SKM-1 (cell line): ENCODE data around the gene ADCY9.
"Not testable (repeated sequence)": the region's sequence is repeated elsewhere in the genome, so short reads cannot be mapped to it uniquely, and the experiment has no call there.

Source experiments
- DNase-seq: peaks from one replicate; lab custom pipeline; 2025; ENCODE audit not compliant: unreplicated experiment; lab: John Stamatoyannopoulos, UW

ADCY9 gene

DNA sequence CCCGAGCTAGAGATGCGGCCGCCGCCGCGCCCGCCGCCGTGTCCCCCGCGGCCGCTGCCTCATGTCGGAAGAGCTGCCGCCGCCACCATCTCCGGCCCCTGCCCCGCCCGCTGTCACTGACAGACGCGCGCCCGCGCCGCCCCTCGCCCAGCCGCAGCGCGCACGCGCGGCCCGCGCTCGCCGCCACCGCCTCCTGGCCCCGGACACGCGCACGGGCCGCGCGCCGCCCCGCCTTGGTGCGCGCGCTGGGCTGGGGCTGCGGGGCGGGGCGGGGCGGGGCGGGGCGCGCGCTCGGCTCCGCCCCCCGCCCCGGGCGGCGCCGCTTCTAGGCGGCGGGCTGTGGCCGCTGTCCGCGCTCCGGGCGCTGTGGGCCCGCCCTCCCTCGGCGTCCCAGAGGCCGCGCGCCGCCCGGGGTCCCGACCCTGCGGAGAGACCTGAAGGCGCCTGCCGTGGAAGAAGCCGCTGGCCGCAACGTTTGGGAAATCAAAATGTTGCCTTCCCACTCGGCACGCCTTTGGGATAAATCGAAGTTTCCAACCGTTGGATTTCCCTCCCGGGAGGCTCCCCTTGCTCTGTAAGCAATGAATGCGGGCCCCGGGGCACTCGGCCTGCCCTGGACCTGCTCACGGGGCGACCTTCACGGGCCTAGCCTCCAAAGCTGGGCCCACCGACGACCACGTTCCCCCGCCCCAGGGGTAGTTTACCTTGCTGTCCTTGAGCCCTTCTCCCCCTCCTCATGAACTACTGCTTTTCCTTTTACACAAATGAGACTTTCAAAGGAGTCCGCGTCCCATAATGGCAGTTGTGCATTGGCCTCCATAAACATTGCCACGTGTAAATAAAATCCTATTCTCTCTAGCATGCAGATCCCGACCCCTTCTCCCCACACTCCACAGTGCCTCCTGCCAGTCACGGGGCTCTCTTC is at the start of gene ADCY9:
TSS of gene ADCY9 (minus strand) at position 118 of the 925 bp plus-strand sequence. CDS start 1,000 bp downstream, outside the sequence.
- DNase-seq = no peak

DNA sequence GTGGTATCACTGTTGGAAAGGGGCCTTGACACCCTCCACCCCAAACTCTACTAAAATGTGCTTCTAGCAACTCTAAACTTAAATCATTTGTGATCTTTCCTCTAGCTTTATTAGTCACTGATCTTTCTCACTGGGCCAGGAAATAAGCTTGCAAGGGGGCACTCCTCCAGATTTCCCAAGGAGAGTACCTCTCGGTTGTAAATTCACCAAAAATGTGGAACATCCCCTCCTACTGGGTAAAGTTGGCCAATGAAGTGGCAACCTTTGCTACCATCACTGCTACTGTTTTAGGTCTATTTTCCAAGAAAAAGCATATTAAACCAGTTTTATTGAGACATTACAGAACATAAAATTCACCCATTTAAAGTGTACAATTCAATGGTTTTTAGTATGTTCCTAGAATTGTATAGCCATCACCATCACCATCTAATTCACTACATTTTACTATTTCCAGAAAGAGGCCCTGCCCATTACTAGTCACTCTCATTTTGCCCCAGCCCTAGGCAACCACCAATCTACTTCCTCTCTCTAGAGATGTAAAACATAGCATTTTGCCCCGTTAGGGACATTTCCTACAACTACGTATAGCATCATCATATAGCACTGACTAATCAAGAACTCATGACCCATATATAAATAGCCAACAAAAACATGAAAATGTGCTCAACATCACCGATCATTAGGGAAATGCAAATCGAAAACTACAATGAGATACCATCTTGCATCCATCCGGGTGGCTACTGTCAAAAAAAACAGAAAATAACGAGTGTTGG is 44.6 kb upstream of the ADCY9 start:
- no peak for DNase-seq

DNA sequence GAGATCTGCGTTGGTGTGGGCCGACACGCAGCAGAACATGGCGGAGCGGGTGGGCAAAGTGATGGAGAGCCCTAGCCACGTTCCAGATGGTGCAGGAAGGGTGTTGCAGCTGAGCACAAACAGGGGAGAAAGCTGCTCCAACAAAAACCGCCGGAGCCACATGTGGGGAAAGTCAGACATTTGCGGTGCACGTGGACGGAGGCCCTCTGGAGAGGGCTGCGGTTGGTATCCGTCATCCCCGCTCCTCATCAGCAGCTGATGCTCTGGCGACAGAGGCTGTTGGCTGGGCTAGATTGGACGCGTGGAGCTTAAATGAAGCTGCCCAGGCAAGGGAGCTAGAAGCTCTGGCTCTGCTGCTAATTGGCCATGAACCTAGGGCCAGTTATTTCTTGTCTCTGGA is 43.5 kb upstream of the ADCY9 start:
- no peak for DNase-seq

DNA sequence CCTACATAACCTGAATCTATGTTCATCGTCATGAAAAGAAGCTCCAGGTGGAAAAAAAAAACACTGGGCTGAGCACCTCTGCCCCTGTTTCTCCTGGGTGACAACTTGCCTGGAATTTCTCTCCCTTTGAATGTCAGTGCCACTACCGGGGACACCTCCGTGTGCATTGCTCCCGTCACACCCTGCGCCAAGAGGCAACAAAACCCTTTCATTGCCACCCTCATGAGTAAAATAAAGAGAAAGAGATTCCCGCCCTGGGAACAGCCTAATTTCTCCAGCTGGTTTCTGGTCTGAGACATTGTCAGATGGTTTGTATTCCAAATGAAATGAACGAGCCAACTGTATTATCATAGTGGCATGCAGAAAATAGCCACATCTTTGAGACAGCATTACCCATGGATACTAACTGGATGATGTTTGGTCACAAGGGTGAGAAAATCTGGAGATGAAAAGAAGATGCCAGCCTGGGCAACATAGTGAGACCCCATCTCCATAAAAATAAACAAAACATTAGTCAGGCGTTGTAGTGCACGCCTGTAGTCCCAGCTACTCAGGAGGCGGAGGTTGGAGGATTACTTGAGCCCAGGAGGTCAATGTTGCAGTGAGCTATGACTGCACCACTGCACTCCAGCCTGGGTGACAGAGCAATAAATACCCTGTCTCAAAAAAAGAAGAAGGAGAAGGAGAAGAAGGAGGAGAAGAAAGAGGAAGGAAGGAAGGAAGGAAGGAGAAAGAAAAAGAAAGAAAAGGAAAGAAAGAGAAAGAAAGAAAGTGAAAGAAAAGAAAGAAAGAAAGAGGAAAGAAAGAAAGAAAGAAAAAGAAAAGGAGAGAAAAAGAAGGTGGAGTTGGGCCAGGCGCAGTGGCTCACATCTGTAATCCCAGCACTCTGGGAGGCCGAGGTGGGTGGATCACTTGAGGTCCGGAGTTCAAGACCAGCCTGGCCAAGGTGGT is 42.2 kb upstream of the ADCY9 start:
- no peak for DNase-seq

DNA sequence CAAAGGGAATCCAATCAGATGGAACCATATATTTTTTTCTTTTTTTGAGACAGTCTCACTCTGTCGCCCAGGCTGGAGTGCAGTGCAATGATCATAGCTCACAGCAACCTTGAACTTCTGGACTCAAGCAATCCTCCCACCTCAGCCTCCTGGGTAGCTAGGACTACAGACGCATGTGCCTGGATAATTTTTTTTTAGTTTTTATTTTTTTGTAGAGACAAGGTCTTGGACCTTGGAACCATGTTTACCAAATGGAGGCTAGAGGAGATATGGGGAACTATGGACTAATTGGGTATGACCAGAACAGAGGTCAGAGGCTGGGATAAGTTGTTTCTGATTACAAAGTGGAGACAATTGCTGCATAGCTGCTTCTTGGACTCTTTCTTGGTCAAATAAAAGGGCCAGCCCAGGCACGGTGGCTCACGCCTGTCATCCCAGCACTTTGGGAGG is 41.2 kb upstream of the ADCY9 start:
- DNase-seq = no peak

DNA sequence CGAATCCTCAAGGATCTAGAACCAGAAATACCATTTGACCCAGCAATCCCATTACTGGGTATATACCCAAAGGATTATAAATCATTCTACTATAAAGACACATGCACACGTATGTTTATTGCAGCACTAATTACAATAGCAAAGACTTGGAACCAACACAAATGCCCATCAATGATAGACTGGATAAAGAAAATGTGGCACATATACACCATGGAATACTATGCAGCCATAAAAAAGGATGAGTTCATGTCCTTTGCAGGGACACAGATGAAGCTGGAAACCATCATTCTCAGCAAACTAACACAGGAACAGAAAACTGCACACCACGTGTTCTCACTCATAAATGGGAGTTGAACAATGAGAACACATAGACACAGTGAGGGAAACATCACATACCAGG is 40.3 kb upstream of the ADCY9 start:
- not testable (repeated sequence) for DNase-seq

DNA sequence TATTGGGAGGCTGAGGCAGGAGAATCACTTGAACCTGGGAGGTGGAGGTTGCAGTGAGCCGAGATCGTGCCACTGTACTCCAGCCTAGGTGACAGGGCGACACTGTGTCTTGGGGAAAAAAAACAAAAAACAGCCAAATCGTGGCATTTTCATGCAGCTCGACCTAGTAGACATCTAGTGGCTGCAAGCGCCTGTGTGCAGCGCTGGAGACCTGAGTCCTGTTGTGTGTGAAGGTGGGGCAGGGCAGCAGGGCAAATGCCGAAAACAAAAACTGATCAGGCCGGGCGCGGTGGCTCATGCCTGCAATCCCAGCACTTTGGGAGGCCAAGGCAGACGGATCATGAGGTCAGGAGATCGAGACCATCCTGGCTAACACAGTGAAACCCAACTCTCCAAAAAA is 37.1 kb upstream of the ADCY9 start:
- DNase-seq = not testable (repeated sequence)

DNA sequence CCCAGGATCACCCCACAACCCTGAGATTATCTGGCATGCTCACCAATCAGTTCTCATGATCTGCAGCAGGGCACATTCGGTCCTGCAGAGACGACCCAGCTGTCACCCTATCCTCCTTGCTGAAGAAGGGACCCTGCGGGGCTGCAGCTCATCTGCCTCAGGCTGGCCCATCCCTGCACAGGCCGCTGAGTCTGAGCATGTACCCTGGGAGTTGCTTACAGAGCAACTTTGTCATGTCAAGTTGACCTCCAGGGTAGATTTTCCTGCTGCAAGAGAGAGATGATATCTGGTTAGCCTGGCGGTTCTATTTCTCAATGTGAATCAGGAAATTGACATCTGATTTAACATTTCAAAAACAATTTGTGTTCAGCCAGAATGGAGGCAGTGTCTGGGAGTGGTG is 36.0 kb upstream of the ADCY9 start:
- no peak for DNase-seq

DNA sequence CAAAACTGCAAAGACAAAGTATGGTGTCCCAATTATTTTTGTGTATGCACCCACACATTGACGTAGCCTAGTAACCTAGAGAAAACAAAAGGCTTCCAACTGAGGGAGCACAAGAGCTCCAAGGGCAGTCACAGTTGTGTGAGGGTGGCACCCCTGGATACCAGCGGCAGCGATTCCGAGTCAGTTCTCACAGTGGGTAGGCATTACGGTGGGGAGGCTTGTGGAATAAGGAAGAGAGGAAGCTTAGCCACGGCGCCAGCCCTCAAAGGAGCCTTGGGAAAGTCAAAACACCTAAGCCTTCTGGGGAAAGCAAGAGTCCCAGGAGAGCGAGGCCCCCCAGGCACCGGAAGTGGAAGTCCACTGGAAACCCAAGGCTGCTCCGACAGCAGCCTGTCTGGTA is 31.0 kb upstream of the ADCY9 start:
- DNase-seq = no peak

DNA sequence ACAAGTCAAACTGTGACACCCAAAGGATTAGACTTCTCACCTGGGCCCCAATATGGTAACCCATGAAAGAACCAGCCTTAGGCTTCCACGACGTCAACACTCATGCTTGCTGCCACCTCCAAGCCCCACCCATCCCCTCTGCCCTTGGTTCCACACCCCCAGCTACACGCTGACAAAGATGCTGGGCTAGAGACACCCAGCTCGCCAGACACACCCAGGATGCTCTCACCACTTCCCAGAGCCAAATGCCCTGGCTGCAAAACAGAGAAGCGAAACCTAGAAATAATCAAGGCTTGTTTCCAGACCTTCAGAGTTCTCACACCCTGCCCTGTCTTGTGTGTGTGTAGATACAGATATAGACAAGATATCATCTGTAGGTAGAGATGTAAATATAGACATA is 26.0 kb upstream of the ADCY9 start:
- DNase-seq = no peak

DNA sequence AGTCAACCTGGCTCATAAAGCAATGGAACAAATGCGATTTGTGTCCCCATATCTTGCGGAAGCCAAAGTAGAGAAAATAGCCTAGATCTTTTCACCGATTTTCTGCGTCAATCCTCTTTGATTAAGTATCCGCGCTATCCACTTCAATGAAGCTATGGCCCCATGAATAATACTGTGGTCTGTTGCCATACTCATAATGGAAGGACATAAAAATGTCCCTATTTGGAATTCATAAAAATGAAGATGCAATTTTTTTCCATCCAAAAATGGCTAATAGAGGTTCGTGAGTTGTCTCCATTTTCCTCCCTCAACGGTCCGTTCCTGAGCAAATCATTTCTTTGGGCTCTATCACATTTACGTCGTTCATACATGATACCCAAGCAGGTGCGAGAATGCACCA is 25.4 kb upstream of the ADCY9 start:
- no peak for DNase-seq

DNA sequence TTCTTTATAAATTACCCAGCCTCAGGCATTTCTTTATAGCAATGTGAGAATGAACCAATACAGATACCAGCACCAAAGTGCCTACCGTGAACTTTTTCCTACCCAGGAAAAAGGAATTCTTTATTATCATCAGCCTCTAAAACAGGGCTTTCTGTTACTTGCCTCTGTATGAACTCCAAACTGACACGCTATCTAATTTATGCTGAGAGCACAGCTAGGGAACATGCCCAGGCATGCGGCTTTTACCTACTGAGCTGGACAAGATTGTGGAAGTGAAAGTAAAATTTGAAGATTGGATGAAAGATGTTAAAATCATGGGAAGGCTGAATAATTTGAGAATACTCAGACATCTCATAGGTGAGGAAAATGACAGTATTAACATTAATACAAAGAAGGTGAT is 24.4 kb upstream of the ADCY9 start:
- no peak for DNase-seq

DNA sequence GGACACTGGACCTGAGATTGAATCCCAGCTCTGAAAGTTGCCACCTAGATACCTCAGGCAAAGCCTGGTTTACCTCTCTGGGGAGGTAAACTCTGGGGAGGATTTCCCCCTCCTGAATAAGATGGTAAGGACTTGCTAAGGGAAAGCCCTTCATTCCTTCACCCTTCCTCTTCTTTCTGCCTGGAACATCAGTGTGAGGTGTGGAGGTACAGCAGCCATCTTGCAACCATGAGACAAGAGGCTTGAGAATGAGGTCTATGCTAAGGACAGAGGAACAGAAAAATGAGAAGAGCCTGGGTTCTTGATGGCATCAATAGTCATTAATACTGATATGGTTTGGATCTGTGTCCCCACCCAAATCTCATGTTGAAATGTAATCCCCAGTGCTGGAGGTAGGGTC is 23.7 kb upstream of the ADCY9 start:
- no peak for DNase-seq

DNA sequence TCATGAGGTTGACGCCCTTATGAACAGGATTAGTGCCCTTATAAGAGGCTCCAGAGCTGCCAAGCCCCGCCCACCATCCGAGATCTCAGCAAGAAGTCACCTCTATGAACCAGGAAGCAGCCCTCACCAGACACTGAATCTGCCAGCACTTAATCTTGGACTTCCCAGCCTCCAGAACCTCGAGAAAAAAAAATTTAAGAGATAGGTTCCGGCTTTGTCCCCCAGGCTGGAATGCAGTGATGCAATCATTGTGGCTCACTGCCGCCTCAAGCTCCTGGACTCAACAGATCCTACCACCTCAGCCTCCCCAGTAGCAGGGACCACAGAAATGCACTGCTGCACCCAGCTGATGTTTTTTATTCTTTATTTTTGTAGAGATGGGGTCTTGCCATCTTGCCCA is 22.5 kb upstream of the ADCY9 start:
- no peak for DNase-seq

DNA sequence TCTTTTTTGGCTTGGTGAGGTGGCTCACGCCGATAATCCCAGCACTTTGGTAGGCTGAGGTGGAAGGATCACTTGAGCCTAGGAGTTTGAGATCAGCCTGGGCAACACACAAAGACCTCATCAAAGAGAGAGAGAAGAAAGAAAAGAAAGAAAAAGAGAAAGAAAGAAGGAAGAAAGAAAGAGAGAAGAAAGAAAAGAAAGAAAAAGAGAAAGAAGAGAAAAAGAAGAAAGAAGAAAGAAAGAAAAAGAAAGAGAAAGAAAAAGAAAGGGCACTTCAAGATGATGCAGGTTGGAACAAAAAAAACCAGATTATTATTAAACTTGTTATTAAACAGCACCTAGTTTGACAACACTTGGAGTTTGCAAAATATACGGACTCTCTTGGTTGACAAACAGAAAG is 21.2 kb upstream of the ADCY9 start:
- DNase-seq = no peak

DNA sequence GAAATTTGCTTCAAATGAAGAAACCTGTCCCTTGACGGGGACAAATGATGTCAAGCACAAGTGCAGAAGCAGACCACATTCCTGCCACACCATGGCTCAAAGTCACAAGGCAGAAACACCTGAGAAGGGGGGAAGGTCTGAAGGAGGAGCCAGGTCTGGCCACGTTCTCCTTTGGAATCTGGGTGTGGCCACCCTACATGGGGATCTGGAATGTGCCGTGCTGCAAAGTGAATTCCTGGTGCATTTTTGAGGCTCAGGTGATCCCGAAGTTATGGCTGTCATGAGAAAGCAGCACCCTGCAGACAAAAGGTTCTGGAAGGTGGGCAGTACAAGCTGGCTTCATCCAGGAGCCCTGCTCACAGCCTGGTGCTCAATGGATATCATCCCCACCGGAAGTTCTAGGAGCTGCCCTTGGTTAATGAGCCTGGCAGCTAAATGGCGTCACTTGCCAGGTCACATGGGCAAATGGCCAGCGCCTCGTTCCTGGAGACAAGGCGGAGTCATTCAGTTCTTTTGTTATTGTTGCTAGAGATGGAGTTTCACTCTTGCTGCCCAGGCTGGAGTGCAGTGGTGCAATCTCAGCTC is 20.1 kb upstream of the ADCY9 start:
- no peak for DNase-seq

DNA sequence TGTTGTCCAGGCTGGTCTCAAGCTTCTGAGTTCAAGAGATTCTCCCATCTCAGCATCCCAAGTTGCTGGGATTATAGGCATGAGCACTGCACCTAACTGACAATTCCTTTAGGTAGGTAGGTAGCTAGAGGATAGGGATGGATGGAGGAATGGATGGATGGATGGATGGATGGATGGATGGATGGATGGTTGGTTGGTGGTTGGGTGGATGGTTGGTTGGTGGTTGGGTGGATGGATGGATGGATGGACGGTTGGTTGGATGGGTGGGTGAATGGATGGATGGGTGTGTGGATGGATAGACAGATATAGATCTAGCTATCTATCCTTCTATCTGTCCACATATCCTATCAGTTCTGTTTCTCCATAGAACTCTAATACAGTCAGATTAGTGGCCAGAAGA is 19.3 kb upstream of the ADCY9 start:
- DNase-seq = no peak

DNA sequence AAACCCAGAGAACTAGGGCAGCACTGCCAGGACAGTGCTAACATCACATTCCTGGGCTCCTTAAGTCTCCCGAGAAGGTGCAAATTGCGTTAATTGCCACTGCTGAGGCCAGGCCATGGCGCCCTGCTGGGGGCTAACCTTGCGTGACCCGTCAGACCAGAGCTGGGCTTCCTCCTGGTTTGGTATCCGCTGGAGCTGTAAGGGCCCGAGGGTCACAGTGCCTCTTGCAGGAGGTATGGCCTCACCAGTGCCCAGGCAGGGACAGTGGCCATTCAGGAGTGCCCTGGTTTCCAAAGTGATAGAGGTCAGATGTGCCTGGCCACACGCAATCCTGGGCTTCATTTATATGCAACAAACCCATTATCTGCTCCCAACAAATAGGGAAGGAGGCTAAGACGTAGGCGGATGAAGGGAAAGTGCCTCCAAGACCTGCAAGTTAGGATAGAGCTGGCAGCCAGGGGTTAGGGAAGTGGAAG is 17.7 kb upstream of the ADCY9 start:
- no peak for DNase-seq

DNA sequence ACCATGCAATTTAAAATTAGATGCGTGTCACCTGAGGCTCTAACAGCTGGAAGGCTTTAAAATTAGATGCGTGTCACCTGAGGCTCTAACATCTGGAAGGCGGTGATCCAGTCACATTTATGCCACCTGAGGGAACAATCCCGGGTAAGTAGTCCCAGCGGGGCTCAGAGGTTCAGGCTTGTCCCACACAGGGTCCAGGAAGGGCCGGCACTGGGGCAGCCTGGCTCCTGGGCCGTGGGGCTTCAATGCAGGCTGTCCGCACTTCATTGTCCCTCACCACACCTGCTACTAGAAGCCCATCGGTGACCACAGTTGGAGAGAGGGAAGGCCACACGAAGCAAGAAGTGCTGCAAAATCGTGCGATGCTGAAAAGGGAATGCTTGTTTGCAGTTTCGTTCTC is 15.4 kb upstream of the ADCY9 start:
- no peak for DNase-seq

DNA sequence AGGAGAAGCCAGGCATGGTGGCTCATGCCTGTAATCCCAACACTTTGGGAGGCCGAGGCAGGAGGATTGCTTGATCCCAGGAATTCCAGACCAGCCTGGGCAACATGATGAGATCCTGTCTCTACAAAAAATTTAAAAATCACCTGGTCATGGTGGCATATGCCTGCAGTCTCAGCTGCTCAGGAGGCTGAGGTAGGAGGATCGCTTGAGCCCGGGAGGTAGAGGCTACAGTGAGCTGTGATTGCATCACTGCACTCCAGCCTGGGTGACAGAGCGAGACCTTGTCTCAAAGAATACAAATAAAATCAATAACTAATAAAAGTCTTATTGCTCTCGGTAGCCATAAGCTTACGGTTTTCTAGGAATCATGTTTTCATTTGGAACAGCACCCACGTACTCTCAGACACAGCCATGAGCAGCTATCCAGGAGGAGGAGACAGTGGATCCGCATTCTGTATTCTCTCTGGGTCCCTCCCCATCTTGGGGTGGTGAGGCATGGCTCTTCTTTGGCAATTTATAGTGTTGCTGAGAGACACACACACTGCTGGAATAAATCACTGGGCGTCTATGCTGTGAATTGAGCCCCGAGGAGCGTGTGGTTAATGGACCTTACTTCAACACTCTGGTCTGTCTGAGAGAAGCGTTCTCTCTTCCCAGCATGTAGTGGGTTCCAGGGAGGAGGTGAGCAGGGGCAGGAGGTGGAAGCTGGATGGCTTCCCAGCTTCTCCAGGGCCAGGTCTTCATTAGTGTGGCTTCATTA is 8.5 kb upstream of the ADCY9 start:
- no peak for DNase-seq
